Upper lobe of left lung (tissue), 6 donors: ENCODE results near the gene ZBTB5. TPM values are rescaled to one million over a fixed set of nuclear protein-coding genes. Genes with fewer than 3 reads are reported as not detected.

Experiments used
- ATAC-seq, 2 donors: fragments of 200-7000 bp; cut with Tn5 transposase; one replicate each; pipeline ENCODE4 v1.9.1; 2022; ENCODE audit warnings: mild to moderate bottlenecking in 2 of 2, moderate library complexity in 2 of 2; ENCODE audit not compliant: low FRiP score in 2 of 2
- DNase-seq, 2 donors: peaks; one replicate each; pipeline ENCODE4 v3.0.0-alpha.2; 2019 to 2020
- H3K27ac ChIP-seq, 4 donors: fragments of 200-600 bp; sonication (generic); one replicate each; pipeline ENCODE4 v1.5.1; 2016 to 2019
- H3K27me3 ChIP-seq, 4 donors: fragments of 200-600 bp; sonication (generic); one replicate each; pipeline ENCODE4 v1.5.1; 2017 to 2019
- H3K36me3 ChIP-seq, 4 donors: fragments of 200-600 bp; sonication (generic); one replicate each; pipeline ENCODE4 v1.5.1; 2016 to 2019
- H3K4me1 ChIP-seq, 4 donors: fragments of 200-600 bp; sonication (generic); one replicate each; pipeline ENCODE4 v1.5.1; 2018 to 2019
- H3K4me3 ChIP-seq, 4 donors: fragments of 200-600 bp; sonication (generic); one replicate each; pipeline ENCODE4 v1.5.1; 2017 to 2019; ENCODE audit warnings: mild to moderate bottlenecking in 2 of 4, moderate library complexity in 1 of 4
- H3K9me3 ChIP-seq, 4 donors: fragments of 200-600 bp; sonication (generic); one replicate each; pipeline ENCODE4 v1.5.1; 2018 to 2019
- EP300 ChIP-seq, 4 donors: sonication (generic); formaldehyde crosslinking; IDR thresholded peaks; one replicate each; pipeline ENCODE4 v1.5.1; 2017; ENCODE audit warnings: antibody characterized with exemption in 4 of 4, control low read depth in 2 of 4
- POLR2A ChIP-seq, 4 donors: fragments of 450-650 bp; IDR thresholded peaks; one replicate each; pipeline ENCODE4 v1.5.1; 2016 to 2017; ENCODE audit warnings: antibody characterized with exemption in 4 of 4, mild to moderate bottlenecking in 2 of 4
- POLR2AphosphoS5 ChIP-seq, 2 donors: sonication (generic); formaldehyde crosslinking; IDR thresholded peaks; one replicate each; pipeline ENCODE4 v1.5.1; 2017; ENCODE audit warnings: antibody characterized with exemption in 2 of 2
- WGBS, 2 donors: methylation state at CpG; one replicate each; pipeline ENCODE4 v1.1.5; 2017 to 2018; 5-methylcytosine and 5-hydroxymethylcytosine counted together
- total RNA-seq, 6 donors: library from RNA; depleted of rRNA in 4 of 6; stranded (reverse); fragments of >200 nt in 4 of 6; gene quantifications; one replicate each; pipeline versions ENCODE4 v1.1.0 to v1.2.1, GENCODE V29; 2016 to 2021
- TF ChIP-seq, protein P1 (sequence below), 6 experiments: fragments of 450-650 bp in 4 of 6; fragments of 200-600 bp in 2 of 6; sonication (generic) in 2 of 6; IDR thresholded peaks; one replicate each; pipeline ENCODE4 v1.5.1; 2016 to 2019; ENCODE audit warnings: antibody characterized with exemption in 6 of 6
- donor health status: DM: no; HTN: no; CAD: no; lungs with moderate emphysema.
- donor health status: DM: no; HTN: yes; CAD: no; lungs with severe emphysema.

ZBTB5 gene
- total RNA-seq, 6 donors from 2014 or later = 7.9 to 15.0 (median 10.0) TPM

DNA sequence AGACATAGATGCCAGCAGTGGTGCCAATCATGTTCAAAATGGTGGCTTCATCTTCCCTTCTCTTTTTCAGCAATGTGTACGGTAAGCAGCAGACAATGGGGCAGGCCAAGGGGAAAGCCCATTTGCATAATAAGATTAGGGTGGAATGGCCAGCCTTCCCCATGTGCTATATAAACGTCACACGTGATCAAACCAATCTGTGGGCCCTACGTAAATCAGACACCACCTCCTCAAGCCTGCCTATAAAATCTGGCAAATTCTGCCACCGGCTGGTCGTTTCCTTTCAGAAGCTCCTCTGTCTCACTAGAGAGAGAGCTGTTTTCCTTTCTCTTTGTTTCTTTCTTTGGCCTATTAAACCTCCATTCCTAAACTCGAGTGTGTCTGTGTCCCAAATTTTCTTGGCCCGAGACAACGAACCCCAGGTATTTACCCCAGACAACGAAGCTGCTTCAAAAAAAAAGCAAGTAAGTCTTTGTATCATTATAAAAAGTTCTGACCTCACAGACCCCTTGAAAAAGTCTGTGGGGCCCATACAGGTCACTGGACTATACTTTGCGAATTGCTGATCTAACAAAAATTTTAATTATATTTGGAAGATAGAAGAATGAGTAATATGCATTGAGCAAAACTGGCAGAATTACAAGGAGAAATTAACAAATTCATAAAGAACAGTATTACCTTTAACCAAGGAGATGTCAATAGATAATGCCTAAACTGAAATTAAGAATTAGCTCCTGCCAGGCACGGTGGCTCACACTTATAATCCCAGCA lies 15.2 kb downstream of the ZBTB5 start:
- Histone ChIP-seq H3K4me3 (no peak overlapping the region), H3K27ac (no peak overlapping the region), H3K4me1 (peaks cover 0 to 12% (median 7%) of the 10 kb centered on the region in 4 donors), H3K36me3 (peaks cover 0 to 7% (median 0%) of the 10 kb centered on the region in 4 donors), H3K9me3 (no peaks in the 10 kb centered on the region), H3K27me3 (no peaks in the 10 kb centered on the region)
- whole genome bisulfite sequencing, 2 donors = 89 to 91% methylated on average over 12 of the region's 12 CpGs
- DNase-seq (no peak), ATAC-seq (no peak)
- TF ChIP-seq, protein P1, sequence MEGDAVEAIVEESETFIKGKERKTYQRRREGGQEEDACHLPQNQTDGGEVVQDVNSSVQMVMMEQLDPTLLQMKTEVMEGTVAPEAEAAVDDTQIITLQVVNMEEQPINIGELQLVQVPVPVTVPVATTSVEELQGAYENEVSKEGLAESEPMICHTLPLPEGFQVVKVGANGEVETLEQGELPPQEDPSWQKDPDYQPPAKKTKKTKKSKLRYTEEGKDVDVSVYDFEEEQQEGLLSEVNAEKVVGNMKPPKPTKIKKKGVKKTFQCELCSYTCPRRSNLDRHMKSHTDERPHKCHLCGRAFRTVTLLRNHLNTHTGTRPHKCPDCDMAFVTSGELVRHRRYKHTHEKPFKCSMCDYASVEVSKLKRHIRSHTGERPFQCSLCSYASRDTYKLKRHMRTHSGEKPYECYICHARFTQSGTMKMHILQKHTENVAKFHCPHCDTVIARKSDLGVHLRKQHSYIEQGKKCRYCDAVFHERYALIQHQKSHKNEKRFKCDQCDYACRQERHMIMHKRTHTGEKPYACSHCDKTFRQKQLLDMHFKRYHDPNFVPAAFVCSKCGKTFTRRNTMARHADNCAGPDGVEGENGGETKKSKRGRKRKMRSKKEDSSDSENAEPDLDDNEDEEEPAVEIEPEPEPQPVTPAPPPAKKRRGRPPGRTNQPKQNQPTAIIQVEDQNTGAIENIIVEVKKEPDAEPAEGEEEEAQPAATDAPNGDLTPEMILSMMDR (IDR thresholded peaks at IDR 0.05) = no peak
- TF ChIP-seq POLR2A (IDR thresholded peaks at IDR 0.05) = no peak

DNA sequence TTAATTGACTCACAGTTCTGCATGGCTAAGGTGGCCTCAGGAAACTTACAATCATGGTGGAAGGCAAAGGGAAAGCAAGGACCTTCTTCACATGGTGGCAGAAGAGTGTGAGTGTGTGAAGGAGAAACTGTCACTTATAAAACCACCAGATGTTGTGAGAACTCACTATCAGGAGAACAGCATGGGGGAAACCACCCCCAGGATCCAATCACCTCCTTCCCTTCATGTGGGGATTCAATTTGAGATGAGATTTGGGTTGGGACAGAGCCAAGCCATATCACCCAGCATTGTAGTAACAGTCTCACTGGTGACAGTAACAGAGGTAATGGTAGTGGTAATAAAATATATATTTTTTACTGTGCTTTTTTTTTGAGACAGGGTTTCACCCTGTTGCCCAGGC lies 18.1 kb downstream of the ZBTB5 start:
- Histone ChIP-seq H3K4me1 (peaks cover 0 to 3% (median 0%) of the 10 kb centered on the region in 4 donors), H3K36me3 (peaks cover 0 to 14% (median 3%) of the 10 kb centered on the region in 4 donors), H3K4me3 (no peak overlapping the region), H3K27me3 (no peaks in the 10 kb centered on the region), H3K27ac (no peak overlapping the region), H3K9me3 (no peaks in the 10 kb centered on the region)
- DNase-seq = no peak
- no peak for ATAC-seq
- TF ChIP-seq POLR2AphosphoS5 (IDR thresholded peaks at IDR 0.05) (no peak), POLR2A (IDR thresholded peaks at IDR 0.05) (no peak), EP300 (IDR thresholded peaks at IDR 0.05) (no peak)
- TF ChIP-seq, protein P1 (IDR thresholded peaks at IDR 0.05) = no peak

DNA sequence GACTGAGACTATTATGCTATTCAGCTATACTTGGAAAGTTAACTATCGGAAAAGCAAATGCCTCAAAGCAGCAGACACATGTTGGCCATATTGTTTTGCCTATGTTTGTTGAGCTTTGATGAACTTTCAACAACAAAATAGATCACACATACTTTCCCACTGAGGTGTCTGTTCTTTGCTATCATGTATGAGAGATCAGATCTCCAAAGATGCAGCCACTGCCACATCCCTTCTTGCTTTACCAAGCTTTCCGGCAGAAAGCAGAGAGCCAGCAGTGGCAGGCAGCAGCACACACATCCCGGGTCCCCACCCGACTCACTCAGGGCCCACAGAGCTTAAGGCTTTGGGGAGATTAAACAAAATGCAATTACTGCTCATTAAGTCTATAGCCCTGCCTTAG lies 18.8 kb downstream of the ZBTB5 start:
- H3K27ac ChIP-seq = no peak overlapping the region
- no peaks in the 10 kb centered on the region for H3K4me1 ChIP-seq
- peaks cover 3 to 21% (median 10%) of the 10 kb centered on the region in 4 donors for H3K36me3 ChIP-seq
- WGBS, 2 donors = 91% methylated on average over 4 of the region's 4 CpGs
- DNase-seq (peak in 1 of 2 donors; percentile 13), ATAC-seq (no peak)
- no peaks in the 10 kb centered on the region for H3K9me3 ChIP-seq
- TF ChIP-seq POLR2A (IDR thresholded peaks at IDR 0.05) (no peak), POLR2AphosphoS5 (IDR thresholded peaks at IDR 0.05) (no peak), EP300 (IDR thresholded peaks at IDR 0.05) (no peak)
- TF ChIP-seq, protein P1 (IDR thresholded peaks at IDR 0.05) = no peak
- no peak overlapping the region for H3K4me3 ChIP-seq
- no peaks in the 10 kb centered on the region for H3K27me3 ChIP-seq

DNA sequence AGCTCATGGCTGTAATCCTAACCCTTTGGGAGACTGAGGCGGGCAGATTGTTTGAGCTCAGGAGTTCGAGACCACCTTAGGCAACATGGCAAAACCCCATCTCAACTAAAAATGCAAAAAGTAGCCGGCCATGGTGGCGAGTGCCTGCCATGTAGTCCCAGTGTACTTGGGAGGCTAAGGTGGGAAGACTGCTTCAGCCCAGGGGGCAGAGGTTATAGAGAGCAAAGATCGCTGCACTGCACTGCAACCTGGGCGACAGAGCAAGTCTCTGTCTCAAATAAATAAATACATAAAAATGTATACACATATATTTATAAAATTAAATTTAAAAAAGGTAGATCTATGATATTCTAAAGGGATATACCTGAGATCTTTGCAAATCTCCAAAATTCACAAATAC lies 19.4 kb downstream of the ZBTB5 start:
- ATAC-seq (no peak), DNase-seq (no peak)
- H3K9me3 ChIP-seq = no peaks in the 10 kb centered on the region
- TF ChIP-seq, protein P1 (IDR thresholded peaks at IDR 0.05) = no peak
- no peak for TF ChIP-seq POLR2AphosphoS5 (IDR thresholded peaks at IDR 0.05)
- no peak for TF ChIP-seq EP300 (IDR thresholded peaks at IDR 0.05)
- TF ChIP-seq POLR2A (IDR thresholded peaks at IDR 0.05) = no peak
- WGBS, 2 donors = 93 to 94% methylated on average over 6 of the region's 6 CpGs
- no peaks in the 10 kb centered on the region for H3K27me3 ChIP-seq
- no peak overlapping the region for H3K27ac ChIP-seq
- no peak overlapping the region for H3K4me3 ChIP-seq
- peaks cover 7 to 26% (median 16%) of the 10 kb centered on the region in 4 donors for H3K36me3 ChIP-seq
- no peaks in the 10 kb centered on the region for H3K4me1 ChIP-seq

DNA sequence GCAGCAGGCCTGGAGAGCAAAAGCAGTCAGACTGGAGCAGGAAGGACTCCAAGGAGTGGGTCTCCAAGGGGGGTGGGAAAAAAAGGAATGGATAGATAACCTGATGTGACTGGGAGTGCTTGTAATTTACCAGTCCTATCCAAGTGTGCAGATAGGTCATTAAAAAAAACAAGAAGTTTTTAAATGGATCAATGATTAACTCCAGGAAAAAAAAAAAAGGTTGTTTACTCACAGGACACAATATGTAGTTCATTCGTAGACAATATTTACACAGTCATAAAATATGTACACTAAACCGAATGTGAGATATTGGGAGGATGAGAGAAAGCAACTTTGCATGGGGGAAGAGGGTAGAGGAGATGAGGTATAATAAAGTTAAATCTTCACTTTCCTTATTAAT lies 20.4 kb downstream of the ZBTB5 start:
- DNase-seq (no peak), ATAC-seq (no peak)
- H3K27me3 ChIP-seq = no peaks in the 10 kb centered on the region
- H3K9me3 ChIP-seq = no peaks in the 10 kb centered on the region
- 49 to 51% methylated on average over 2 of the region's 2 CpGs for WGBS, 2 donors
- TF ChIP-seq POLR2AphosphoS5 (IDR thresholded peaks at IDR 0.05) (no peak), EP300 (IDR thresholded peaks at IDR 0.05) (no peak), POLR2A (IDR thresholded peaks at IDR 0.05) (no peak)
- TF ChIP-seq, protein P1 (IDR thresholded peaks at IDR 0.05) = no peak
- no peak overlapping the region for H3K4me3 ChIP-seq
- H3K4me1 ChIP-seq = no peaks in the 10 kb centered on the region
- no peak overlapping the region for H3K27ac ChIP-seq
- peaks cover 7 to 32% (median 25%) of the 10 kb centered on the region in 4 donors for H3K36me3 ChIP-seq
